C4-2B (cell line): Measurements from ENCODE around the gene INHA.

Source experiments
- ZFX ChIP-seq: fragments of 450-650 bp; IDR thresholded peaks from 2 replicates; pipeline ENCODE4 v1.6.1; 2017
- TF ChIP-seq, protein P1 (sequence below): fragments of 450-650 bp; conservative IDR thresholded peaks from 2 replicates; pipeline ENCODE4 v1.5.1; 2017; ENCODE audit warnings: mild to moderate bottlenecking

DNA sequence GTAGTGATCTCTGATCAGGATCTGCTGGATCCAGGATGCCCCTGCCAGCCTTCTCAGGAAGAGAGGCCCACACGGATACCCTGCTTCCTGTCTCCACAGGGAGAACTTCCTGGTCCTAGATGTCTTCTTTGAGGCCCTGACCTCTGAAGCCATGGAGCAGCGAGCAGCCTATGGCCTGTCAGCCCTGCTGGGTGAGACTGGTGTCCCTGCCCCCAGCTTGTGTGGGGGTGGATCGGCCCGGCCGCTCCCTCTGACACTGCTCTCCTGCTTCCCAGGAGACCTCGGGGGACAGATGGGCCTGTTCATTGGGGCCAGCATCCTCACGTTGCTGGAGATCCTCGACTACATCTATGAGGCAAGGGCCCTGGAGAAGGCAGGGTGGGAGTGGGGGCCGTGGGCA is 35.1 kb upstream of the INHA start:
- TF ChIP-seq, protein P1, sequence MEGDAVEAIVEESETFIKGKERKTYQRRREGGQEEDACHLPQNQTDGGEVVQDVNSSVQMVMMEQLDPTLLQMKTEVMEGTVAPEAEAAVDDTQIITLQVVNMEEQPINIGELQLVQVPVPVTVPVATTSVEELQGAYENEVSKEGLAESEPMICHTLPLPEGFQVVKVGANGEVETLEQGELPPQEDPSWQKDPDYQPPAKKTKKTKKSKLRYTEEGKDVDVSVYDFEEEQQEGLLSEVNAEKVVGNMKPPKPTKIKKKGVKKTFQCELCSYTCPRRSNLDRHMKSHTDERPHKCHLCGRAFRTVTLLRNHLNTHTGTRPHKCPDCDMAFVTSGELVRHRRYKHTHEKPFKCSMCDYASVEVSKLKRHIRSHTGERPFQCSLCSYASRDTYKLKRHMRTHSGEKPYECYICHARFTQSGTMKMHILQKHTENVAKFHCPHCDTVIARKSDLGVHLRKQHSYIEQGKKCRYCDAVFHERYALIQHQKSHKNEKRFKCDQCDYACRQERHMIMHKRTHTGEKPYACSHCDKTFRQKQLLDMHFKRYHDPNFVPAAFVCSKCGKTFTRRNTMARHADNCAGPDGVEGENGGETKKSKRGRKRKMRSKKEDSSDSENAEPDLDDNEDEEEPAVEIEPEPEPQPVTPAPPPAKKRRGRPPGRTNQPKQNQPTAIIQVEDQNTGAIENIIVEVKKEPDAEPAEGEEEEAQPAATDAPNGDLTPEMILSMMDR: no peak
- no peak for TF ChIP-seq ZFX
